Measurements from ENCODE around the gene LEPR. TPM values are rescaled to one million over a fixed set of nuclear protein-coding genes. Genes with fewer than 3 reads are reported as not detected.

LEPR gene
- total and polyA plus RNA-seq, 12 donors = 1.6 to 13.4 (median 6.6) TPM

DNA sequence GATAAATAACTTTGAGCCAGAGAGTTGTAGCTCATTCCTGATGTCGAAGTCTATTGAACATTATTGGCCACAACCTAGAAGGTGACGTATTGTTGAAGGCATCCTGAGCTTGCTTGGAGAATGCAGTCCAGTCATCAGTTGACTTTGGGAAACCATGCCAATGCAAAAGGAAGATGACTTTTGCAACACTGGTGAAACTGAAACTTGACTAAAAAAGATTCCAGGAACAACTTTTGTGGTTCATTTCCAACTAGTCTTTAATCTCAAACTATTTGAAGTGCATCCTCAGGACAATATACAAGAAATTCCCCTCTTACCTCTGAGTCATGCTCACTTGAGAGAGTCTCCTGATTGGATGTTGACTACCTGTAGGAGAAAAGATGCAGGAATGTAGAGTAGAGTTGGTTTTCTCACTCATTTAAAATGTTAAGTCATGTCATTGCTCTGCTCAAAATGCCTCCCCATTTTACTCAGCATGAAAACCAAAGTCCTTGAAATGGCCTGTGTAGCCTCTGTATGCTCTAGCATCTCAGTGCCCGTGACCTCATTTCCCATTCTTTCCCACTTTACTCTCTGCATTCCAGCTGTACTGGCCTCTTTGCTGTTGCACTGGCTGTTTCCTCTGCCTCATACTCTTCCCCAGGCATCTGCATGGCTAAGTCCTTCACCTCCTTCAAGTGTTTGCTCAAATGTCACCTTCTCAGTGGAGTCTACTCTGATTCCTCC is 24.4 kb upstream of the LEPR start:
- H3K4me3 ChIP-seq = no peak overlapping the region
- ATAC-seq (no peak), DNase-seq (no peak)
- peaks cover 0 to 24% (median 0%) of the 10 kb centered on the region in 9 donors for H3K36me3 ChIP-seq
- no peaks in the 10 kb centered on the region for H3K27me3 ChIP-seq
- intact Hi-C loops (cut with DNase I) = no loop called here
- TF ChIP-seq, protein P1, sequence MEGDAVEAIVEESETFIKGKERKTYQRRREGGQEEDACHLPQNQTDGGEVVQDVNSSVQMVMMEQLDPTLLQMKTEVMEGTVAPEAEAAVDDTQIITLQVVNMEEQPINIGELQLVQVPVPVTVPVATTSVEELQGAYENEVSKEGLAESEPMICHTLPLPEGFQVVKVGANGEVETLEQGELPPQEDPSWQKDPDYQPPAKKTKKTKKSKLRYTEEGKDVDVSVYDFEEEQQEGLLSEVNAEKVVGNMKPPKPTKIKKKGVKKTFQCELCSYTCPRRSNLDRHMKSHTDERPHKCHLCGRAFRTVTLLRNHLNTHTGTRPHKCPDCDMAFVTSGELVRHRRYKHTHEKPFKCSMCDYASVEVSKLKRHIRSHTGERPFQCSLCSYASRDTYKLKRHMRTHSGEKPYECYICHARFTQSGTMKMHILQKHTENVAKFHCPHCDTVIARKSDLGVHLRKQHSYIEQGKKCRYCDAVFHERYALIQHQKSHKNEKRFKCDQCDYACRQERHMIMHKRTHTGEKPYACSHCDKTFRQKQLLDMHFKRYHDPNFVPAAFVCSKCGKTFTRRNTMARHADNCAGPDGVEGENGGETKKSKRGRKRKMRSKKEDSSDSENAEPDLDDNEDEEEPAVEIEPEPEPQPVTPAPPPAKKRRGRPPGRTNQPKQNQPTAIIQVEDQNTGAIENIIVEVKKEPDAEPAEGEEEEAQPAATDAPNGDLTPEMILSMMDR (IDR thresholded peaks at IDR 0.05) = no peak
- no peak overlapping the region for H3K27ac ChIP-seq
- H3K4me1 ChIP-seq = peaks cover 0 to 7% (median 0%) of the 10 kb centered on the region in 9 donors
- H3K9me3 ChIP-seq = no peaks in the 10 kb centered on the region
- WGBS, 2 donors = 90 to 92% methylated on average over 3 of the region's 3 CpGs

DNA sequence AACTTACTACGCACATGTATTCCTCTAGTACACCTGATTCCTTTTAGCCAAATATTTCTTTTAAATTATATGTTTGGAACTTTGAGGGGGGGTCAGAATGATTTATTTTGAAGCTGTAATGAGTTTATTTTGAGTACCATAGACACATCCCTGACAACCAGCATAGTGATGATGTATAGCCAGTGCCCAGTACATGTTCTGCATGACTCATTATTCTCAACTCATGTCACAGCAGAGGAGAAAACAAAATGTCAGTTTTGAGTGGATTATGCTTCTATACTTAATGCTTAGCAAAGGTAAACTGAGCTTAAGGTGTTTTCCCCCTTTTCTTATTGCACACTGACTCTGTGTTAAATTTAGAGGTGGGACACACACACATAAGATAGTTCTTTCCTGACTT is 22.4 kb upstream of the LEPR start:
- intact Hi-C loops (cut with DNase I) = loop anchor here in 1 of 10 donors (1.0 kb wide), 1 partner anchor 21 kb away; no protein-coding TSS in a partner anchor
- DNase-seq (no peak), ATAC-seq (no peak)
- no peaks in the 10 kb centered on the region for H3K9me3 ChIP-seq
- H3K27me3 ChIP-seq = no peaks in the 10 kb centered on the region
- peaks cover 0 to 7% (median 0%) of the 10 kb centered on the region in 9 donors for H3K4me1 ChIP-seq
- H3K4me3 ChIP-seq = no peak overlapping the region
- H3K36me3 ChIP-seq = peaks cover 0 to 27% (median 0%) of the 10 kb centered on the region in 9 donors
- TF ChIP-seq, protein P1 (IDR thresholded peaks at IDR 0.05) = no peak
- H3K27ac ChIP-seq = no peak overlapping the region
- 100% methylated on average over 1 of the region's 1 CpG for WGBS, 2 donors

DNA sequence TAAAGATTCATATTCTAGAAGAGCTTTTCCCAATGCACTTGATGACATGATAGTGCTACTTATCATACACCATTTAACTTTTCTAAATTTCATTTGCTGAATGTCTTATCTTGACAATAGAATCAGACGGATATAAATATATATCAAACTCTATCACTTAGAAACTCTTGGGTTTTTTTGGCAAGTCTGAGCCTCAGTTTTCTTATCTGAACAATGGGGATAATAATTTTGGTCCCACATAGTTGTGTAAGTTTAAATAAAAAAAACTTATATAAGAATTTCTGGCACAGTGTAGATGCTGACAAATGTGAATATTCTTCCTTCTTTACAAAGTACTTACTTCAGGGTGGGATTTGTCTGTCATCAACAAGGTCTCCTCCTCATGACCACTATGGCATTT is 21.5 kb upstream of the LEPR start:
- Histone ChIP-seq H3K9me3 (no peaks in the 10 kb centered on the region), H3K27ac (no peak overlapping the region), H3K4me3 (no peak overlapping the region), H3K36me3 (peaks cover 0 to 22% (median 0%) of the 10 kb centered on the region in 9 donors), H3K4me1 (peaks cover 0 to 7% (median 0%) of the 10 kb centered on the region in 9 donors), H3K27me3 (no peaks in the 10 kb centered on the region)
- DNase-seq (no peak), ATAC-seq (no peak)
- 83 to 90% methylated on average over 1 of the region's 1 CpG for WGBS, 2 donors
- TF ChIP-seq, protein P1 (IDR thresholded peaks at IDR 0.05) = no peak
- intact Hi-C loops (cut with DNase I) = no loop called here

DNA sequence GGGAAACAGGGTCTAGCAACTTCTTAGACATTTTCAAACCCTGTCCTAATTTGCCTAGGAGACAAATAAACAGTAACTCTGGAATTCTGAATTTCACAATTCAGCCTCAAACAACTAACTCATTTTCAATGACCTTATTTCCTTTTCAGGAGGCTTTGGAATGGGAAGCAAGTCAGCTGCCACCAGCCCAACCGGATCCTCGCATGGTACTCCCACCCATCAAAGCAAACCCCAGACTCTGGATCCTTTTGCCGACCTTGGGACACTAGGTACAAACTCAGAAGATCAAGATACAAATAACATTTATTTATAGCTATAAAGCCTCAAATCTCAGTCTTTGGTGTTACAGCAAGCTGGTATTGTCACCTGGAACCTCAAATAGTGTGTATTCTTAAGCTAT is 18.9 kb upstream of the LEPR start:
- no peak for DNase-seq
- ATAC-seq = no peak
- no peak overlapping the region for H3K4me3 ChIP-seq
- H3K36me3 ChIP-seq = peaks cover 0 to 12% (median 0%) of the 10 kb centered on the region in 9 donors
- WGBS, 2 donors = 77 to 79% methylated on average over 3 of the region's 3 CpGs
- H3K27ac ChIP-seq = no peak overlapping the region
- no peaks in the 10 kb centered on the region for H3K27me3 ChIP-seq
- TF ChIP-seq, protein P1 (IDR thresholded peaks at IDR 0.05) = no peak
- H3K4me1 ChIP-seq = no peaks in the 10 kb centered on the region
- H3K9me3 ChIP-seq = no peaks in the 10 kb centered on the region
- intact Hi-C loops (cut with DNase I) = no loop called here
